GM12878 (cell line): Measurements from ENCODE around the gene LMF1. TPM values are rescaled to one million over a fixed set of nuclear protein-coding genes. Genes with fewer than 3 reads are reported as not detected.

Experiments
- ATAC-seq: fragments of 200-7000 bp; cut with Tn5 transposase; 3 replicates; pipeline ENCODE4 v1.9.1; 2020; ENCODE audit warnings: mild to moderate bottlenecking, moderate library complexity
- BruUV-seq: library from RNA; stranded (reverse); fragments of 400-500 nt; replicated peaks from 2 replicates; lab custom pipeline; 2021; lab: Mats Ljungman, UMichigan
- CTCF ChIA-PET: fragments of 300-600 bp; sonication (Branson Sonifier 250); formaldehyde crosslinking; extraction: SDS; loops from one replicate; lab custom pipeline; 2021; ENCODE audit warnings: inconsistent platforms; lab: Yijun Ruan, JAX
- POLR2A ChIA-PET: fragments of 350-600 bp; formaldehyde crosslinking; extraction: SDS; loops from one replicate; lab custom pipeline; 2021; ENCODE audit warnings: inconsistent platforms; lab: Charles Lee
- RAD21 ChIA-PET: fragments of 300-600 bp; sonication (Branson Sonifier 250); formaldehyde crosslinking; loops from one replicate; lab custom pipeline; 2023; ENCODE audit warnings: antibody characterized with exemption; ENCODE audit not compliant: unreplicated experiment; lab: Charles Lee
- SMC1A ChIA-PET: fragments of 300-600 bp; sonication (Branson Sonifier 250); formaldehyde crosslinking; loops from one replicate; lab custom pipeline; 2023; ENCODE audit not compliant: unreplicated experiment, uncharacterized antibody; lab: Charles Lee
- DNase-seq: peaks from one replicate; pipeline ENCODE4 v3.0.0-alpha.2; 2011; ENCODE audit warnings: low read depth, low spot score
- FAIRE-seq: peaks from 3 replicates; lab custom pipeline; 2011; peaks lifted over from hg19 to GRCh38; lab: Jason Lieb, UNC
- H2AFZ ChIP-seq: 2 replicates; pipeline ENCODE4 v1.6.0; 2011; ENCODE audit warnings: low read depth, low read length, control low read depth; ENCODE audit not compliant: control insufficient read depth
- H3K27ac ChIP-seq: 2 replicates; pipeline ENCODE4 v1.5.1; 2011; ENCODE audit warnings: control low read depth; ENCODE audit not compliant: control insufficient read depth, insufficient read depth
- H3K27me3 ChIP-seq, 2 experiments: replicated peaks in 1 of 2; 2 replicates each; pipeline versions ENCODE4 v1.6.0 to v1.6.1; 2011; ENCODE audit warnings: low read length in 1 of 2; ENCODE audit not compliant: control insufficient read depth in 2 of 2, insufficient read depth in 2 of 2
- H3K36me3 ChIP-seq, 2 experiments: 2 replicates each; pipeline ENCODE4 v1.5.1; 2011; ENCODE audit warnings: low read length in 1 of 2; ENCODE audit not compliant: control insufficient read depth in 2 of 2, insufficient read depth in 2 of 2
- H3K4me1 ChIP-seq: 2 replicates; pipeline ENCODE4 v1.6.1; 2011; ENCODE audit warnings: mild to moderate bottlenecking, low read length, moderate library complexity, mixed read lengths; ENCODE audit not compliant: control insufficient read depth, insufficient read depth
- H3K4me2 ChIP-seq: 2 replicates; pipeline ENCODE4 v1.6.0; 2011; ENCODE audit warnings: control low read depth; ENCODE audit not compliant: control insufficient read depth, insufficient read depth
- H3K4me3 ChIP-seq: fragments of 200-600 bp; sonication (generic); 2 replicates; pipeline ENCODE4 v1.5.1; 2016
- H3K79me2 ChIP-seq: 2 replicates; pipeline ENCODE4 v1.6.0; 2011; ENCODE audit warnings: low read length; ENCODE audit not compliant: control insufficient read depth, insufficient read depth
- H3K9ac ChIP-seq: 2 replicates; pipeline ENCODE4 v1.8.0; 2011; ENCODE audit warnings: low read length, control low read depth, mixed read lengths; ENCODE audit not compliant: control insufficient read depth, insufficient read depth
- H3K9me3 ChIP-seq: replicated peaks from 3 replicates; pipeline ENCODE4 v1.5.1; 2011; ENCODE audit warnings: mild to moderate bottlenecking, low read length; ENCODE audit not compliant: control insufficient read depth, insufficient read depth
- H4K20me1 ChIP-seq: 2 replicates; pipeline ENCODE4 v1.6.0; 2011; ENCODE audit not compliant: control insufficient read depth, insufficient read depth
- BCL3 ChIP-seq: IDR thresholded peaks from 2 replicates; pipeline ENCODE4 v1.6.1; 2011; ENCODE audit warnings: borderline replicate concordance, low read depth, mild to moderate bottlenecking, moderate library complexity, low read length; ENCODE audit not compliant: insufficient read depth, poor library complexity, severe bottlenecking
- CBFB ChIP-seq: IDR thresholded peaks from 2 replicates; pipeline ENCODE4 v1.6.1; 2016; ENCODE audit warnings: antibody characterized with exemption, low read depth
- CEBPB ChIP-seq, 2 experiments: fragments of 150-350 bp in 1 of 2; IDR thresholded peaks; 2 replicates each; pipeline ENCODE4 v1.6.1; 2012 to 2014; ENCODE audit warnings: low read depth in 2 of 2, low read length in 2 of 2, borderline replicate concordance in 1 of 2, inconsistent platforms in 1 of 2
- CHD2 ChIP-seq: IDR thresholded peaks from 2 replicates; pipeline ENCODE4 v1.6.1; 2011; ENCODE audit warnings: low read depth, low read length, improper control_type of control experiment, borderline replicate concordance
- CREM ChIP-seq: IDR thresholded peaks from 2 replicates; pipeline ENCODE4 v1.6.1; 2014; ENCODE audit warnings: antibody characterized with exemption, low read depth
- ESRRA ChIP-seq: IDR thresholded peaks from 2 replicates; pipeline ENCODE4 v1.6.1; 2012; ENCODE audit warnings: mild to moderate bottlenecking, low read length, improper control_type of control experiment
- FOS ChIP-seq: IDR thresholded peaks from 3 replicates; pipeline ENCODE4 v1.6.1; 2011; ENCODE audit warnings: borderline replicate concordance; ENCODE audit not compliant: insufficient read length; ENCODE audit errors: extremely low read depth
- KLF5 ChIP-seq: fragments of 450-650 bp; IDR thresholded peaks from 2 replicates; pipeline ENCODE4 v1.6.1; 2014; ENCODE audit warnings: mild to moderate bottlenecking; ENCODE audit not compliant: partially characterized antibody
- MXI1 ChIP-seq: fragments of 150-350 bp; IDR thresholded peaks from 2 replicates; pipeline ENCODE4 v1.6.1; 2011; ENCODE audit warnings: low read depth, mild to moderate bottlenecking, inconsistent platforms, low read length, improper control_type of control experiment
- MYB ChIP-seq: fragments of 150-350 bp; IDR thresholded peaks from 2 replicates; pipeline ENCODE4 v1.6.1; 2014; ENCODE audit warnings: mild to moderate bottlenecking, low read depth, low read length, borderline replicate concordance
- NKRF ChIP-seq: fragments of 450-650 bp; conservative IDR thresholded peaks from 2 replicates; pipeline ENCODE4 v1.6.1; 2017; ENCODE audit warnings: mild to moderate bottlenecking, moderate library complexity
- NR2C2 ChIP-seq: IDR thresholded peaks from 2 replicates; pipeline ENCODE4 v1.6.1; 2011; ENCODE audit warnings: borderline replicate concordance, low read depth; ENCODE audit not compliant: control insufficient read depth, insufficient read length
- POLR2AphosphoS5 ChIP-seq: IDR thresholded peaks from 2 replicates; pipeline ENCODE4 v1.6.1; 2011; ENCODE audit warnings: mild to moderate bottlenecking, low read length, inconsistent platforms
- RAD51 ChIP-seq: fragments of 450-650 bp; IDR thresholded peaks from 2 replicates; pipeline ENCODE4 v1.6.1; 2016; ENCODE audit warnings: moderate library complexity, mild to moderate bottlenecking, inconsistent platforms
- RBBP5 ChIP-seq: fragments of 200-600 bp; sonication (generic); conservative IDR thresholded peaks from 2 replicates; pipeline ENCODE4 v1.6.1; 2016
- ZBTB11 ChIP-seq: fragments of 450-650 bp; formaldehyde crosslinking; IDR thresholded peaks from 2 replicates; pipeline ENCODE4 v1.5.0; 2022; ENCODE audit warnings: mild to moderate bottlenecking, missing genetic modification characterization
- ZNF384 ChIP-seq: IDR thresholded peaks from 2 replicates; pipeline ENCODE4 v1.6.1; 2012; ENCODE audit warnings: low read depth, mild to moderate bottlenecking, low read length, improper control_type of control experiment, borderline replicate concordance
- WGBS: methylation state at CpG from one replicate; pipeline ENCODE4 v1.1.6; 2016; ENCODE audit warnings: low lambda C conversion rate; ENCODE audit not compliant: insufficient replicate concordance, insufficient coverage; ENCODE audit errors: missing lambda C conversion rate; 5-methylcytosine and 5-hydroxymethylcytosine counted together
- in situ Hi-C: fragments of 300-500 bp; cut with MboI; formaldehyde crosslinking; loops from 9 replicates; pipeline ENCODE4 v1.14.3; 2018; ENCODE audit warnings: mixed read lengths
- intact Hi-C: fragments of 100-400 bp; cut with micrococcal nuclease; formaldehyde crosslinking; loops from one replicate; pipeline ENCODE4 v1.14.2; 2022; ENCODE audit not compliant: unreplicated experiment
- polyA plus RNA-seq, 11 experiments: library from polyadenylated mRNA; depleted of rRNA in 4 of 11; unstranded in 6 of 11; stranded (reverse) in 5 of 11; fragments of >200 nt; fragmentation: Nextera tagmentation in 4 of 11; fragmentation: Illumina TruSeq in 1 of 11; extraction: Ambion mirVana in 4 of 11; extraction: Trizol in 1 of 11; gene quantifications; 1 replicate in 1 of 11; 2 replicates in 10 of 11; pipeline versions ENCODE4 v1.2.1 to v1.2.3, GENCODE V29; 2011 to 2016; ENCODE audit warnings: inconsistent platforms in 2 of 11, missing spikeins in 2 of 11, low read depth in 1 of 11
- total RNA-seq, 4 experiments: library from RNA; depleted of rRNA in 3 of 4; stranded (reverse); fragments of >200 nt in 3 of 4; fragmentation: Illumina TruSeq in 1 of 4; extraction: Trizol in 1 of 4; gene quantifications; 2 replicates each; pipeline versions ENCODE4 v1.2.1 to v1.2.3, GENCODE V29; 2013 to 2021

LMF1 gene
- total and polyA plus RNA-seq, 10 of the 15 experiments (the other 5 are each of a cell fraction or from before 2014, with no cell fraction given) = 0.18 to 3.2 (median 1.4) TPM; not detected in 1

GRCh38 chr16:965487-965886 is 5.3 kb downstream of the LMF1 start (continued):
- TF ChIP-seq ZBTB11 (CRISPR knock-in tag) = no peak
- no peak for TF ChIP-seq BCL3
- no peak for TF ChIP-seq FOS

GRCh38 chr16:965036-965395 is 5.8 kb downstream of the LMF1 start:
- Histone ChIP-seq H3K27ac (no peak overlapping the region), H3K27me3 (no peaks in the 10 kb centered on the region), H3K36me3 (no peaks in the 10 kb centered on the region), H3K9ac (no peak overlapping the region), H3K9me3 (no peaks in the 10 kb centered on the region; the same call in 2 of the 3 replicates), H4K20me1 (no peaks in the 10 kb centered on the region), H3K4me2 (no peak overlapping the region), H2AFZ (no peak overlapping the region), H3K4me3 (no peak overlapping the region), H3K4me1 (peaks cover 3% of the 10 kb centered on the region), H3K79me2 (no peaks in the 10 kb centered on the region; the same call in 1 of the 2 replicates)
- ChIA-PET POLR2A (no interaction called here), RAD21 (no interaction called here), CTCF (no interaction called here), SMC1A (no interaction called here)
- DNase-seq (no peak), FAIRE-seq (no peak), ATAC-seq (no peak)
- intact Hi-C loops = no loop called here
- in situ Hi-C loops = no loop called here
- no TSS peak for BruUV-seq
- WGBS = 86% methylated on average over 12 of the region's 13 CpGs
- no peak for TF ChIP-seq MXI1
- TF ChIP-seq CHD2 = no peak
- no peak for TF ChIP-seq CREM
- TF ChIP-seq RAD51 = no peak
- TF ChIP-seq KLF5 = no peak
- TF ChIP-seq RBBP5 = no peak
- TF ChIP-seq ZNF384 = no peak
- TF ChIP-seq FOS = no peak
- TF ChIP-seq CBFB = no peak
- TF ChIP-seq NKRF = no peak
- no peak for TF ChIP-seq NR2C2
- no peak for TF ChIP-seq ESRRA
- no peak for TF ChIP-seq POLR2AphosphoS5
- TF ChIP-seq CEBPB (IDR thresholded peaks at IDR 0.05; ENCODE audit: borderline replicate concordance in 1 of 2, low read depth in 2 of 2, low read length in 2 of 2) = no peak
- TF ChIP-seq MYB = no peak
